Neural progenitor cell (in vitro differentiated cells): ENCODE measurements around the gene JMJD7.

ENCODE experiments used
- EZH2 ChIP-seq: fragments of 200-600 bp; sonication (generic); IDR thresholded peaks from 2 replicates; pipeline ENCODE4 v1.6.1; 2017; ENCODE audit warnings: antibody characterized with exemption, mild to moderate bottlenecking, moderate library complexity
- TF ChIP-seq, protein P1 (sequence below): fragments of 200-600 bp; sonication (generic); IDR thresholded peaks from 2 replicates; pipeline ENCODE4 v1.5.1; 2017; ENCODE audit warnings: antibody characterized with exemption, mild to moderate bottlenecking

DNA sequence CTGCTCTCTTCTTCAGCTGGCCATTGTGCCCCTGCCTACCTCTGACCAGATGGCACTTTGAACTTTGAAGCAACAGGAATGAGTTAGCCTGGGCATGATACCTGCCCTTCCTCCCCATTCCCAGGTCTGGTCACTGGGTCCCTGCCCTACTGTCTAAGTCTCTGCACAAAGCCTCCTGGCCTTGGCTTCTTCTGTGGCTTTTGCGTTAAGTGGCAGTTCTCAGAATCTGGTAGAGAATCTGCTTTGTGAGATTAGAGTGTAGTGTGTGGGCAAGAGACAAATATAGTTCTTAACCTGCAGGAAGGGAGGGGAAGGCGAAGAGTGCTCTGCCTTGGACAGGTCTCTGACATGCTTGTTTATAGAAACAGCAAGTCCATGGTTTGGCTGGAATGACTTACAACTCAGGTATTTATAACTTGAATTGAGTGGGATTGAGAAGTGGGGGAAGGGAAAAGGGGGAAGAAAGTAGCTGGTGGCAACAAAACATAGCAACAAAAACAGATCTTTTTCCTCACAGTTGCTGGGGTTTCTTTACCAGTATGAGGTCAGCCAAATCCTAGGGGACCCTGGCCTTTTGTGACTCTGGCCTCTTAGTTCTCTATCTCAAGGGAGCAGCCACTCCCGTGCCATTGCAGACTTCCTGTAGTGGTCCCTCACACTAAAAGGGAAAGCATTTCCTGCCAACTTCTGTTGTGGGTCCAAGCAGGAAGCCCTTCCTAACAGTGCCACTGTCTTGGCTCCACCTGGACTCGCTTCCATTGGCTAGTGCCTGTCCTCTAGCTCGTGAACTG is 36.9 kb upstream of the JMJD7 start:
- TF ChIP-seq, protein P1, sequence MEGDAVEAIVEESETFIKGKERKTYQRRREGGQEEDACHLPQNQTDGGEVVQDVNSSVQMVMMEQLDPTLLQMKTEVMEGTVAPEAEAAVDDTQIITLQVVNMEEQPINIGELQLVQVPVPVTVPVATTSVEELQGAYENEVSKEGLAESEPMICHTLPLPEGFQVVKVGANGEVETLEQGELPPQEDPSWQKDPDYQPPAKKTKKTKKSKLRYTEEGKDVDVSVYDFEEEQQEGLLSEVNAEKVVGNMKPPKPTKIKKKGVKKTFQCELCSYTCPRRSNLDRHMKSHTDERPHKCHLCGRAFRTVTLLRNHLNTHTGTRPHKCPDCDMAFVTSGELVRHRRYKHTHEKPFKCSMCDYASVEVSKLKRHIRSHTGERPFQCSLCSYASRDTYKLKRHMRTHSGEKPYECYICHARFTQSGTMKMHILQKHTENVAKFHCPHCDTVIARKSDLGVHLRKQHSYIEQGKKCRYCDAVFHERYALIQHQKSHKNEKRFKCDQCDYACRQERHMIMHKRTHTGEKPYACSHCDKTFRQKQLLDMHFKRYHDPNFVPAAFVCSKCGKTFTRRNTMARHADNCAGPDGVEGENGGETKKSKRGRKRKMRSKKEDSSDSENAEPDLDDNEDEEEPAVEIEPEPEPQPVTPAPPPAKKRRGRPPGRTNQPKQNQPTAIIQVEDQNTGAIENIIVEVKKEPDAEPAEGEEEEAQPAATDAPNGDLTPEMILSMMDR = no peak
- TF ChIP-seq EZH2 = no peak
